HL-60 (cell line): ENCODE data around the gene TRAPPC2.

Experiments used
- DNase-seq, 2 experiments: peaks; one replicate each; pipeline ENCODE4 v3.0.0-alpha.2; 2010 to 2020; ENCODE audit warnings: low read depth in 1 of 2, low spot score in 1 of 2
- H3K27ac ChIP-seq: fragments of 250-450 bp; sonication (Bioruptor Pico); replicated peaks from 2 replicates; pipeline ENCODE4 v1.5.1; 2020; ENCODE audit warnings: mild to moderate bottlenecking, moderate library complexity
- H3K27me3 ChIP-seq: fragments of 250-450 bp; sonication (Bioruptor Pico); 2 replicates; pipeline ENCODE4 v1.5.1; 2021; ENCODE audit warnings: mild to moderate bottlenecking, moderate library complexity; ENCODE audit not compliant: insufficient read depth, poor library complexity, severe bottlenecking
- H3K4me3 ChIP-seq: replicated peaks from 2 replicates; pipeline ENCODE4 v1.5.1; 2011; ENCODE audit warnings: mild to moderate bottlenecking, control low read depth, low read length; ENCODE audit not compliant: insufficient read depth
- CTCF ChIP-seq: IDR thresholded peaks from one replicate; pipeline ENCODE4 v1.5.1; 2011; ENCODE audit warnings: low read length, control low read depth, inconsistent platforms; ENCODE audit not compliant: insufficient read depth
- GABPA ChIP-seq: IDR thresholded peaks from 2 replicates; pipeline ENCODE4 v1.6.1; 2012; ENCODE audit warnings: low read depth
- POLR2AphosphoS5 ChIP-seq: IDR thresholded peaks from 2 replicates; pipeline ENCODE4 v1.6.1; 2012; ENCODE audit warnings: low read depth
- REST ChIP-seq: IDR thresholded peaks from 2 replicates; pipeline ENCODE4 v1.6.1; 2012; ENCODE audit warnings: low read depth; ENCODE audit not compliant: insufficient replicate concordance
- SPI1 ChIP-seq: IDR thresholded peaks from 2 replicates; pipeline ENCODE4 v1.6.1; 2012; ENCODE audit warnings: low read depth, mild to moderate bottlenecking, borderline replicate concordance

Gene TRAPPC2

GRCh38 chrX:13700380-13700779, 34.0 kb downstream of the TRAPPC2 start:
- no peaks in the 10 kb centered on the region for H3K27me3 ChIP-seq
- TF ChIP-seq POLR2AphosphoS5: no peak
- no peak for TF ChIP-seq GABPA
- no peak for TF ChIP-seq CTCF
- TF ChIP-seq SPI1: no peak
- TF ChIP-seq REST: no peak
- H3K27ac ChIP-seq: no peak overlapping the region
- DNase-seq: no peak
- no peak overlapping the region for H3K4me3 ChIP-seq

GRCh38 chrX:13699183-13699826, 35.1 kb downstream of the TRAPPC2 start:
- Histone ChIP-seq H3K27ac (no peak overlapping the region), H3K27me3 (no peaks in the 10 kb centered on the region), H3K4me3 (no peak overlapping the region)
- DNase-seq: no peak
- TF ChIP-seq GABPA (no peak), CTCF (no peak), SPI1 (no peak), REST (no peak), POLR2AphosphoS5 (no peak)

GRCh38 chrX:13698432-13698831, 36.0 kb downstream of the TRAPPC2 start:
- no peaks in the 10 kb centered on the region for H3K27me3 ChIP-seq
- H3K27ac ChIP-seq: 0 out of 2 replicates have a peak overlapping the region, but pooled peaks have one; percentile 27
- no peak for TF ChIP-seq REST
- no peak for TF ChIP-seq CTCF
- TF ChIP-seq GABPA: no peak
- no peak for TF ChIP-seq SPI1
- TF ChIP-seq POLR2AphosphoS5: no peak
- DNase-seq: no peak
- H3K4me3 ChIP-seq: no peak overlapping the region
